ENCODE measurements around the gene SLC38A9. TPM values are rescaled to one million over a fixed set of nuclear protein-coding genes. Genes with fewer than 3 reads are reported as not detected.

SLC38A9 gene
- total RNA-seq, 3 donors from 2014 or later = 20.2 to 28.1 (median 20.6) TPM

GRCh38 chr5:55750063-55750462, 37.9 kb upstream of the SLC38A9 start:
- no peaks in the 10 kb centered on the region for H3K36me3 ChIP-seq (ENCODE audit: low read depth)
- no peak overlapping the region for H3K4me3 ChIP-seq
- TF ChIP-seq, protein P1, sequence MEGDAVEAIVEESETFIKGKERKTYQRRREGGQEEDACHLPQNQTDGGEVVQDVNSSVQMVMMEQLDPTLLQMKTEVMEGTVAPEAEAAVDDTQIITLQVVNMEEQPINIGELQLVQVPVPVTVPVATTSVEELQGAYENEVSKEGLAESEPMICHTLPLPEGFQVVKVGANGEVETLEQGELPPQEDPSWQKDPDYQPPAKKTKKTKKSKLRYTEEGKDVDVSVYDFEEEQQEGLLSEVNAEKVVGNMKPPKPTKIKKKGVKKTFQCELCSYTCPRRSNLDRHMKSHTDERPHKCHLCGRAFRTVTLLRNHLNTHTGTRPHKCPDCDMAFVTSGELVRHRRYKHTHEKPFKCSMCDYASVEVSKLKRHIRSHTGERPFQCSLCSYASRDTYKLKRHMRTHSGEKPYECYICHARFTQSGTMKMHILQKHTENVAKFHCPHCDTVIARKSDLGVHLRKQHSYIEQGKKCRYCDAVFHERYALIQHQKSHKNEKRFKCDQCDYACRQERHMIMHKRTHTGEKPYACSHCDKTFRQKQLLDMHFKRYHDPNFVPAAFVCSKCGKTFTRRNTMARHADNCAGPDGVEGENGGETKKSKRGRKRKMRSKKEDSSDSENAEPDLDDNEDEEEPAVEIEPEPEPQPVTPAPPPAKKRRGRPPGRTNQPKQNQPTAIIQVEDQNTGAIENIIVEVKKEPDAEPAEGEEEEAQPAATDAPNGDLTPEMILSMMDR (IDR thresholded peaks at IDR 0.05) = no peak
- DNase-seq (no peak), ATAC-seq (no peak)
- no peaks in the 10 kb centered on the region for H3K9me3 ChIP-seq
- no peaks in the 10 kb centered on the region for H3K4me1 ChIP-seq (ENCODE audit: low read depth)
- intact Hi-C loops (cut with DNase I, micrococcal nuclease) = no loop called here

- TF ChIP-seq, protein P1 (IDR thresholded peaks at IDR 0.05) = no peak
- no peak for DNase-seq
- no peak overlapping the region for H3K4me3 ChIP-seq
- H3K9me3 ChIP-seq = no peaks in the 10 kb centered on the region
- H3K4me1 ChIP-seq (ENCODE audit: low read depth) = no peaks in the 10 kb centered on the region
- H3K36me3 ChIP-seq (ENCODE audit: low read depth) = no peaks in the 10 kb centered on the region
- intact Hi-C loops (cut with DNase I, micrococcal nuclease) = no loop called here
- no peak for ATAC-seq
These were observed 37.3 kb upstream of the SLC38A9 start for GRCh38 chr5:55749387-55749786.

- ATAC-seq = no peak
- no peaks in the 10 kb centered on the region for H3K9me3 ChIP-seq
- TF ChIP-seq, protein P1 (IDR thresholded peaks at IDR 0.05) = no peak
- DNase-seq = no peak
- H3K4me1 ChIP-seq (ENCODE audit: low read depth) = no peaks in the 10 kb centered on the region
- intact Hi-C loops (cut with DNase I, micrococcal nuclease) = no loop called here
- H3K36me3 ChIP-seq (ENCODE audit: low read depth) = no peaks in the 10 kb centered on the region
- H3K4me3 ChIP-seq = no peak overlapping the region
These were observed 35.7 kb upstream of the SLC38A9 start for GRCh38 chr5:55747778-55748318.

GRCh38 chr5:55742778-55743177, 30.7 kb upstream of the SLC38A9 start:
- H3K4me3 ChIP-seq = no peak overlapping the region
- intact Hi-C loops (cut with DNase I, micrococcal nuclease) = no loop called here
- no peak for ATAC-seq
- no peaks in the 10 kb centered on the region for H3K4me1 ChIP-seq (ENCODE audit: low read depth)
- H3K36me3 ChIP-seq (ENCODE audit: low read depth) = no peaks in the 10 kb centered on the region
- no peak for DNase-seq
- TF ChIP-seq, protein P1 (IDR thresholded peaks at IDR 0.05) = no peak
- H3K9me3 ChIP-seq = no peaks in the 10 kb centered on the region

- H3K4me3 ChIP-seq = no peak within 1 kb of the TSS
- ATAC-seq = no peak
- no peaks in the 10 kb centered on the region for H3K4me1 ChIP-seq (ENCODE audit: low read depth)
- no peaks in the 10 kb centered on the region for H3K36me3 ChIP-seq (ENCODE audit: low read depth)
- intact Hi-C loops (cut with DNase I, micrococcal nuclease) = no loop called here
- DNase-seq = no peak
- TF ChIP-seq, protein P1 (IDR thresholded peaks at IDR 0.05) = no peak
- H3K9me3 ChIP-seq = no peaks in the 10 kb centered on the region
These were observed 25.7 kb upstream of the SLC38A9 start, which contains the start of gene DDX4 for GRCh38 chr5:55737793-55738192. DDX4 (plus strand) TSS chr5:55738061; CDS start chr5:55738964, 903 bp downstream.

DNA sequence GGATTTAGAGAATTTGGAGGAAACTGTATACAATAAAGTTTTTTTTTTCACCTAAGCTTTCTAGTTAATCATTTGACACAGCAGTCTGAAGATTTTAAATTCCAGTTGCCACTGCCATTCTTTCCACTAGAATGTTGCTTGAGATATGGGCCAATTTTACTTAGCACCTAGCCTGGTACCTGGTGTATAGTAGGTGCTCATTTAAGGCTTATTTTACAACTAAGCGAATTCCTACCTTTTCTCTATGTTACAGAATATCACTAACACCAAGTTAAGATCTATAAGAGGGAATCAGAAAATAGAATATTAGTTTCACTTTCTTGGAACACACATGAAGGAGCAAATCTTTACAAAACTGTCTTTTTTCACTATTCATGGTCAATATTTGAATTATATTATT, 22.5 kb upstream of the SLC38A9 start:
- H3K4me1 ChIP-seq (ENCODE audit: low read depth) = no peaks in the 10 kb centered on the region
- no peak for ATAC-seq
- no peaks in the 10 kb centered on the region for H3K36me3 ChIP-seq (ENCODE audit: low read depth)
- intact Hi-C loops (cut with DNase I, micrococcal nuclease) = no loop called here
- TF ChIP-seq, protein P1 (IDR thresholded peaks at IDR 0.05) = no peak
- H3K9me3 ChIP-seq = no peaks in the 10 kb centered on the region
- H3K4me3 ChIP-seq = no peak overlapping the region
- DNase-seq = no peak
